RWPE2 (cell line): ENCODE results near the gene OSBPL6.

Source experiments
- ATAC-seq: fragments of 200-7000 bp; cut with Tn5 transposase; 3 replicates; pipeline ENCODE4 v1.9.1; 2021; ENCODE audit warnings: low read depth
- DNase-seq: peaks from one replicate; pipeline ENCODE4 v3.0.0-alpha.2; 2020; ENCODE audit warnings: low spot score
- H3K27ac ChIP-seq: fragments of 450-650 bp; 2 replicates; pipeline ENCODE4 v1.5.1; 2017; ENCODE audit warnings: mild to moderate bottlenecking; ENCODE audit not compliant: poor library complexity, severe bottlenecking
- H3K27me3 ChIP-seq: fragments of 250-450 bp; sonication (Bioruptor Pico); 2 replicates; pipeline ENCODE4 v1.5.1; 2021; ENCODE audit warnings: mild to moderate bottlenecking, moderate library complexity; ENCODE audit not compliant: insufficient read depth, poor library complexity, severe bottlenecking
- H3K36me3 ChIP-seq: fragments of 250-450 bp; sonication (Bioruptor Pico); 2 replicates; pipeline ENCODE4 v1.5.1; 2020; ENCODE audit warnings: low read depth, mild to moderate bottlenecking, moderate library complexity
- H3K4me1 ChIP-seq: fragments of 250-450 bp; sonication (Bioruptor Pico); 2 replicates; pipeline ENCODE4 v1.5.1; 2021; ENCODE audit warnings: mild to moderate bottlenecking, moderate library complexity; ENCODE audit not compliant: insufficient read depth, poor library complexity, severe bottlenecking
- H3K4me3 ChIP-seq: fragments of 250-450 bp; sonication (Bioruptor Pico); 2 replicates; pipeline ENCODE4 v1.5.1; 2021; ENCODE audit warnings: mild to moderate bottlenecking, moderate library complexity; ENCODE audit not compliant: severe bottlenecking
- H3K9me3 ChIP-seq: fragments of 250-450 bp; sonication (Bioruptor Pico); 2 replicates; pipeline ENCODE4 v1.5.1; 2021; ENCODE audit warnings: mild to moderate bottlenecking, moderate library complexity; ENCODE audit not compliant: severe bottlenecking
- CTCF ChIP-seq: fragments of 450-650 bp; IDR thresholded peaks from one replicate; pipeline ENCODE4 v1.5.1; 2017; ENCODE audit warnings: mild to moderate bottlenecking, moderate library complexity; ENCODE audit not compliant: poor library complexity, severe bottlenecking

The OSBPL6 gene

DNA sequence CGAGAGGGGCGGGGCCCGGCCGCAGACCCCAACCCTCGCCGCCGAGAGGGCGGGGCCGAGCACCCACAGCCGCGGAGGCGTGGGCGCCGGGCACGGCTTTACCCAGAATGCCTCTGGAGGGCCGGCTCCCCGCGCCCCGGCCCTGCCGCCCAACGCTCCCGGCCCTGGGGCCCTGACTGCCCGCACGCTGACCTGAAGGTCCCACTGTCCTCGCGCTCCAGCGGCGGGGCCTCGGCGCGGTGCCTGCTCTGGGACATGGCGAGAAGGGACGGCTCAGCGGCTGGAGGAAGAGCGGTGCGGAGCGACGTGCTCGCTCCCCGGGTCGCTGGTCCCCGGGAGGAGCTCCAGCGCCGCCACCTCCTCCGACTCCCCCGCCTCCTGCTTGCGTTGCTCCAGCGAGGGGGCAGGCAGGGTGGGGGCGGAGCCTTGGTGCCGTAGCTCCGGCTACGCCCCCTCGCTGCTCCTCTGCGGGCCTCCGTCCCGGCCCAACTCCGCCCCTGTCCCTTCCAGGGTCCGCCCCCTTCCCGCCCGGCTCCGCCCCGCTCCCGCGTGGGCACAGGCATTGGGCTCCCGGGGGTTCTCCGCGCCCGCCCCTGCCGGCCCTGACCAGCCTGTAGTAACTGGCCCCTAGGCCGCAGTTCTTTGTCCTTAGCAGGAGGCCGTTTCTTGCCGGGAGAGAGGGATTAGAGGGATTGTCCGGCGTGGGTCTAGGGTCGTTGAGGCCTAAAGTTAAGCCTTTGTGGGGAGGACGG is 256.6 kb downstream of the OSBPL6 start, which contains the start of the genes PJVK and PRKRA:
PJVK (plus strand) TSS at position 605 of the 752 bp plus-strand sequence. CDS start 2,032 bp downstream, outside the sequence.
PRKRA (minus strand) TSS at position 402 of the 752 bp plus-strand sequence; CDS start at position 257, 145 bp downstream.
- H3K9me3 ChIP-seq, result no peaks in the 10 kb centered on the region
- DNase-seq, result peak; percentile 93
- H3K4me3 ChIP-seq, result peak within 1 kb of the TSS; percentile 79
- H3K4me1 ChIP-seq, result peaks cover 10% of the 10 kb centered on the region
- peak; percentile 8 for TF ChIP-seq CTCF
- ATAC-seq, result peak; percentile 91
- H3K27me3 ChIP-seq, result no peaks in the 10 kb centered on the region
- H3K36me3 ChIP-seq, result peaks cover 36% of the 10 kb centered on the region
- peak within 1 kb of the TSS; percentile 55 for H3K27ac ChIP-seq

DNA sequence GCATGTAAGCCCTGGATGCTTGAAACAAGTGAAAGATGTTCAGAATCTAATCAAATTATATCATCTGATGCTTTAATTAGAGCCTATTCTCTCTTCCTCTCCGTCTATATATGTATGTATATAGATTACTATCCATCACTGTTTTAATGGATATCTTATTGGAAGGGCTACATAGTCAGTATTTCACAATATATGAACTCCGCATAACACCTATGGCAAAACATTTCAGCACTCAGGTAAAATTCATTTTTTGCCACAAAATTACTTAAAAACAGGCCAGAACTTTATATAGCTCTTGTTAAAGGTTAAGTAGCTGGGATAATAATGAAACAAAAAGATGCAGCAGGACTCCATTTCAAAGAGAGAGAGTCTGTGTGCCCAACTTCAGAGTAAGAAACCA is 258.0 kb downstream of the OSBPL6 start:
- H3K4me3 ChIP-seq, result no peak overlapping the region
- DNase-seq, result no peak
- peaks cover 10% of the 10 kb centered on the region for H3K4me1 ChIP-seq
- peaks cover 25% of the 10 kb centered on the region for H3K36me3 ChIP-seq
- H3K9me3 ChIP-seq, result no peaks in the 10 kb centered on the region
- no peak for TF ChIP-seq CTCF
- H3K27ac ChIP-seq, result no peak overlapping the region
- H3K27me3 ChIP-seq, result no peaks in the 10 kb centered on the region
- ATAC-seq, result no peak
